Measurements from ENCODE around the gene STX17. TPM values are rescaled to one million over a fixed set of nuclear protein-coding genes. Genes with fewer than 3 reads are reported as not detected.

The STX17 gene
- total RNA-seq, 1 experiment from 2014 or later: 11.5 TPM

GRCh38 chr9:99922711-99923030, 16.2 kb downstream of the STX17 start:
- BruUV-seq (replicated peaks): no TSS peak

GRCh38 chr9:99925541-99925940, 19.1 kb downstream of the STX17 start:
- BruUV-seq (replicated peaks): no TSS peak
- H3K27me3 ChIP-seq (ENCODE audit: control insufficient read depth, insufficient read depth, low read length): no peaks in the 10 kb centered on the region
- H3K9me3 ChIP-seq (ENCODE audit: control insufficient read depth, insufficient read depth, low read depth, low read length): 0 out of 2 replicates have a peak, but pooled peaks cover 3% of the 10 kb centered on the region
- TF ChIP-seq POLR2AphosphoS5 (IDR thresholded peaks at IDR 0.05; ENCODE audit: low read depth, low read length) (no peak), SIN3A (IDR thresholded peaks at IDR 0.05; ENCODE audit: borderline replicate concordance, insufficient read depth, low read depth, low read length) (no peak)
- TF ChIP-seq, protein P1, sequence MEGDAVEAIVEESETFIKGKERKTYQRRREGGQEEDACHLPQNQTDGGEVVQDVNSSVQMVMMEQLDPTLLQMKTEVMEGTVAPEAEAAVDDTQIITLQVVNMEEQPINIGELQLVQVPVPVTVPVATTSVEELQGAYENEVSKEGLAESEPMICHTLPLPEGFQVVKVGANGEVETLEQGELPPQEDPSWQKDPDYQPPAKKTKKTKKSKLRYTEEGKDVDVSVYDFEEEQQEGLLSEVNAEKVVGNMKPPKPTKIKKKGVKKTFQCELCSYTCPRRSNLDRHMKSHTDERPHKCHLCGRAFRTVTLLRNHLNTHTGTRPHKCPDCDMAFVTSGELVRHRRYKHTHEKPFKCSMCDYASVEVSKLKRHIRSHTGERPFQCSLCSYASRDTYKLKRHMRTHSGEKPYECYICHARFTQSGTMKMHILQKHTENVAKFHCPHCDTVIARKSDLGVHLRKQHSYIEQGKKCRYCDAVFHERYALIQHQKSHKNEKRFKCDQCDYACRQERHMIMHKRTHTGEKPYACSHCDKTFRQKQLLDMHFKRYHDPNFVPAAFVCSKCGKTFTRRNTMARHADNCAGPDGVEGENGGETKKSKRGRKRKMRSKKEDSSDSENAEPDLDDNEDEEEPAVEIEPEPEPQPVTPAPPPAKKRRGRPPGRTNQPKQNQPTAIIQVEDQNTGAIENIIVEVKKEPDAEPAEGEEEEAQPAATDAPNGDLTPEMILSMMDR (IDR thresholded peaks at IDR 0.05): no peak
- no peaks in the 10 kb centered on the region for H3K36me3 ChIP-seq (ENCODE audit: control insufficient read depth, insufficient read depth, low read length)
- ATAC-seq: no peak
- ChIA-PET CTCF (no interaction called here), POLR2A (no interaction called here)
- no peak overlapping the region for H3K27ac ChIP-seq (ENCODE audit: low read length)
- in situ Hi-C loops (cut with HindIII; ENCODE audit: low pct_unique_long_range_greater_than_20kb, low sequenced_read_pairs) (no loop called here), intact Hi-C loops (cut with micrococcal nuclease; ENCODE audit: unreplicated experiment) (no loop called here)
- no peak for DNase-seq (ENCODE audit: low read depth, low spot score)
- H3K4me1 ChIP-seq (ENCODE audit: control insufficient read depth, insufficient read depth, low read length): no peaks in the 10 kb centered on the region
- no peak overlapping the region for H3K4me3 ChIP-seq (ENCODE audit: low read depth in 2 of 2, low read length in 2 of 2)

More at GRCh38 chr9:99922711-99923030, 16.2 kb downstream of the STX17 start:
- no peak overlapping the region for H3K4me3 ChIP-seq (ENCODE audit: low read depth in 2 of 2, low read length in 2 of 2)
- H3K27me3 ChIP-seq (ENCODE audit: control insufficient read depth, insufficient read depth, low read length): no peaks in the 10 kb centered on the region
- DNase-seq (ENCODE audit: low read depth, low spot score) (no peak), ATAC-seq (no peak)
- CTCF ChIA-PET: no interaction called here
- POLR2A ChIA-PET: no interaction called here
- in situ Hi-C loops (cut with HindIII; ENCODE audit: low pct_unique_long_range_greater_than_20kb, low sequenced_read_pairs): no loop called here
- H3K4me1 ChIP-seq (ENCODE audit: control insufficient read depth, insufficient read depth, low read length): no peaks in the 10 kb centered on the region
- H3K27ac ChIP-seq (ENCODE audit: low read length): no peak overlapping the region
- intact Hi-C loops (cut with micrococcal nuclease; ENCODE audit: unreplicated experiment): no loop called here
- 0 out of 2 replicates have a peak, but pooled peaks cover 3% of the 10 kb centered on the region for H3K9me3 ChIP-seq (ENCODE audit: control insufficient read depth, insufficient read depth, low read depth, low read length)
- H3K36me3 ChIP-seq (ENCODE audit: control insufficient read depth, insufficient read depth, low read length): no peaks in the 10 kb centered on the region
- no peak for TF ChIP-seq TCF7L2 (IDR thresholded peaks at IDR 0.05; ENCODE audit: low read depth, low read length)
- TF ChIP-seq, protein P1 (IDR thresholded peaks at IDR 0.05): no peak
- no peak for TF ChIP-seq SIN3A (IDR thresholded peaks at IDR 0.05; ENCODE audit: borderline replicate concordance, insufficient read depth, low read depth, low read length)
- TF ChIP-seq POLR2AphosphoS5 (IDR thresholded peaks at IDR 0.05; ENCODE audit: low read depth, low read length): no peak
- TF ChIP-seq REST (IDR thresholded peaks at IDR 0.05; ENCODE audit: insufficient read depth in 1 of 2, low read depth in 2 of 2, low read length in 1 of 2): no peak
